Uterus (tissue), 2 donors: Measurements from ENCODE around the gene TMEM86A.

Experiments used
- POLR2A ChIP-seq, 2 donors: fragments of 450-650 bp; IDR thresholded peaks; one replicate each; pipeline ENCODE4 v1.6.1; 2016; ENCODE audit warnings: antibody characterized with exemption in 2 of 2, mild to moderate bottlenecking in 1 of 2, moderate library complexity in 1 of 2
- TF ChIP-seq, protein P1 (sequence below), 4 experiments: fragments of 200-600 bp in 2 of 4; fragments of 450-650 bp in 2 of 4; sonication (generic) in 2 of 4; IDR thresholded peaks; one replicate each; pipeline ENCODE4 v1.5.1; 2016 to 2019; ENCODE audit warnings: antibody characterized with exemption in 4 of 4, mild to moderate bottlenecking in 2 of 4, moderate library complexity in 1 of 4

- TF ChIP-seq, protein P1, sequence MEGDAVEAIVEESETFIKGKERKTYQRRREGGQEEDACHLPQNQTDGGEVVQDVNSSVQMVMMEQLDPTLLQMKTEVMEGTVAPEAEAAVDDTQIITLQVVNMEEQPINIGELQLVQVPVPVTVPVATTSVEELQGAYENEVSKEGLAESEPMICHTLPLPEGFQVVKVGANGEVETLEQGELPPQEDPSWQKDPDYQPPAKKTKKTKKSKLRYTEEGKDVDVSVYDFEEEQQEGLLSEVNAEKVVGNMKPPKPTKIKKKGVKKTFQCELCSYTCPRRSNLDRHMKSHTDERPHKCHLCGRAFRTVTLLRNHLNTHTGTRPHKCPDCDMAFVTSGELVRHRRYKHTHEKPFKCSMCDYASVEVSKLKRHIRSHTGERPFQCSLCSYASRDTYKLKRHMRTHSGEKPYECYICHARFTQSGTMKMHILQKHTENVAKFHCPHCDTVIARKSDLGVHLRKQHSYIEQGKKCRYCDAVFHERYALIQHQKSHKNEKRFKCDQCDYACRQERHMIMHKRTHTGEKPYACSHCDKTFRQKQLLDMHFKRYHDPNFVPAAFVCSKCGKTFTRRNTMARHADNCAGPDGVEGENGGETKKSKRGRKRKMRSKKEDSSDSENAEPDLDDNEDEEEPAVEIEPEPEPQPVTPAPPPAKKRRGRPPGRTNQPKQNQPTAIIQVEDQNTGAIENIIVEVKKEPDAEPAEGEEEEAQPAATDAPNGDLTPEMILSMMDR (IDR thresholded peaks at IDR 0.05): no peak
- TF ChIP-seq POLR2A (IDR thresholded peaks at IDR 0.05): no peak
Observed at GRCh38 chr11:18730020-18730419, 31.4 kb downstream of the TMEM86A start.
